NB4 (cell line): ENCODE results near the gene PLCB3.

Experiments
- DNase-seq: peaks from one replicate; pipeline ENCODE4 v3.0.0; 2010; ENCODE audit warnings: low read depth
- H3K4me3 ChIP-seq: one replicate; pipeline ENCODE4 v1.5.1; 2011; ENCODE audit warnings: mild to moderate bottlenecking, low read depth, low read length, moderate library complexity
- CTCF ChIP-seq: IDR thresholded peaks from one replicate; pipeline ENCODE4 v1.5.1; 2012; ENCODE audit warnings: low read depth, low read length
- MYC ChIP-seq: IDR thresholded peaks from 2 replicates; pipeline ENCODE4 v1.6.1; 2011; ENCODE audit warnings: low read depth, low read length
- POLR2A ChIP-seq: IDR thresholded peaks from 2 replicates; pipeline ENCODE4 v1.6.1; 2011; ENCODE audit warnings: mild to moderate bottlenecking; ENCODE audit not compliant: insufficient read length; ENCODE audit errors: extremely low read depth
- TF ChIP-seq, protein P1 (sequence below): IDR thresholded peaks from 2 replicates; pipeline ENCODE4 v1.6.1; 2011; ENCODE audit warnings: low read depth, low read length

The PLCB3 gene

GRCh38 chr11:64317961-64318765, 66.8 kb downstream of the PLCB3 start, which contains the start of gene PRDX5:
TSS of gene PRDX5 (plus strand) at chr11:64318121. CDS start at chr11:64318216, 95 bp downstream.
- DNase-seq, result peak; percentile 99
- TF ChIP-seq CTCF, result peak; percentile 15
- TF ChIP-seq POLR2A, result peak; percentile 77
- TF ChIP-seq, protein P1, sequence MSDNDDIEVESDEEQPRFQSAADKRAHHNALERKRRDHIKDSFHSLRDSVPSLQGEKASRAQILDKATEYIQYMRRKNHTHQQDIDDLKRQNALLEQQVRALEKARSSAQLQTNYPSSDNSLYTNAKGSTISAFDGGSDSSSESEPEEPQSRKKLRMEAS, result peak; percentile 89
- TF ChIP-seq MYC, result peak; percentile 91
- H3K4me3 ChIP-seq, result peak within 1 kb of the TSS; percentile 79
